ENCODE data around the gene ATG5.
A peak's percentile ranks its signal among the peaks of the same experiment; 100 is the strongest.
"Not testable (repeated sequence)": the region's sequence is repeated elsewhere in the genome, so short reads cannot be mapped to it uniquely, and the experiment has no call there.

Gene ATG5

GRCh38 chr6:106257195-106257594 is 68.4 kb downstream of the ATG5 start:
- DNase-seq (ENCODE audit: low read depth): no peak

GRCh38 chr6:106256201-106256968 is 69.2 kb downstream of the ATG5 start:
- no peak for DNase-seq (ENCODE audit: low read depth)

- DNase-seq (ENCODE audit: low read depth): no peak
Measured at GRCh38 chr6:106255306-106255705, 70.3 kb downstream of the ATG5 start.

- no peak for DNase-seq (ENCODE audit: low read depth)
Measured at GRCh38 chr6:106254636-106255035, 70.9 kb downstream of the ATG5 start.

- DNase-seq (ENCODE audit: low read depth): no peak
Measured at GRCh38 chr6:106253731-106254130, 71.8 kb downstream of the ATG5 start.

- no peak for DNase-seq (ENCODE audit: low read depth)
Measured at GRCh38 chr6:106253172-106253571, 72.4 kb downstream of the ATG5 start.

- DNase-seq (ENCODE audit: low read depth): no peak
Measured at GRCh38 chr6:106252687-106253086, 72.9 kb downstream of the ATG5 start.

- DNase-seq (ENCODE audit: low read depth): not testable (repeated sequence)
Measured at GRCh38 chr6:106251531-106252255, 73.9 kb downstream of the ATG5 start.

- no peak for DNase-seq (ENCODE audit: low read depth)
Measured at GRCh38 chr6:106250953-106251352, 74.6 kb downstream of the ATG5 start.

- DNase-seq (ENCODE audit: low read depth): no peak
Measured at GRCh38 chr6:106249658-106250057, 75.9 kb downstream of the ATG5 start.

GRCh38 chr6:106247733-106248132 is 77.8 kb downstream of the ATG5 start:
- DNase-seq (ENCODE audit: low read depth): no peak

- DNase-seq (ENCODE audit: low read depth): no peak
Measured at GRCh38 chr6:106247293-106247692, 78.3 kb downstream of the ATG5 start.

GRCh38 chr6:106244931-106245330 is 80.6 kb downstream of the ATG5 start:
- DNase-seq (ENCODE audit: low read depth): no peak

GRCh38 chr6:106244521-106244920 is 81.0 kb downstream of the ATG5 start:
- no peak for DNase-seq (ENCODE audit: low read depth)

GRCh38 chr6:106243261-106243660 is 82.3 kb downstream of the ATG5 start:
- no peak for DNase-seq (ENCODE audit: low read depth)

- DNase-seq (ENCODE audit: low read depth): no peak
Measured at GRCh38 chr6:106241498-106241897, 84.1 kb downstream of the ATG5 start.

GRCh38 chr6:106237286-106237685 is 88.3 kb downstream of the ATG5 start:
- DNase-seq (ENCODE audit: low read depth): no peak

- not testable (repeated sequence) for DNase-seq (ENCODE audit: low read depth)
Measured at GRCh38 chr6:106229876-106230445, 95.6 kb downstream of the ATG5 start.

- no peak for DNase-seq (ENCODE audit: low read depth)
Measured at GRCh38 chr6:106227612-106228507, 97.7 kb downstream of the ATG5 start.

- DNase-seq (ENCODE audit: low read depth): no peak
Measured at GRCh38 chr6:106226676-106227075, 98.9 kb downstream of the ATG5 start.

- DNase-seq (ENCODE audit: low read depth): no peak
Measured at GRCh38 chr6:106225581-106225980, 100.0 kb downstream of the ATG5 start.

GRCh38 chr6:106223300-106223930 is 102.1 kb downstream of the ATG5 start:
- DNase-seq (ENCODE audit: low read depth): peak; percentile 62
